GM18498 (cell line): ENCODE results near the gene ZFAND3.
"Not testable (repeated sequence)": the region's sequence is repeated elsewhere in the genome, so short reads cannot be mapped to it uniquely, and the experiment has no call there.

Experiments
- ATAC-seq: cut with Tn5 transposase; IDR thresholded peaks from one replicate; pipeline ENCODE4 v1.9.1; 2021; ENCODE audit warnings: mild to moderate bottlenecking, moderate library complexity; ENCODE audit not compliant: unreplicated experiment

ZFAND3 gene

DNA sequence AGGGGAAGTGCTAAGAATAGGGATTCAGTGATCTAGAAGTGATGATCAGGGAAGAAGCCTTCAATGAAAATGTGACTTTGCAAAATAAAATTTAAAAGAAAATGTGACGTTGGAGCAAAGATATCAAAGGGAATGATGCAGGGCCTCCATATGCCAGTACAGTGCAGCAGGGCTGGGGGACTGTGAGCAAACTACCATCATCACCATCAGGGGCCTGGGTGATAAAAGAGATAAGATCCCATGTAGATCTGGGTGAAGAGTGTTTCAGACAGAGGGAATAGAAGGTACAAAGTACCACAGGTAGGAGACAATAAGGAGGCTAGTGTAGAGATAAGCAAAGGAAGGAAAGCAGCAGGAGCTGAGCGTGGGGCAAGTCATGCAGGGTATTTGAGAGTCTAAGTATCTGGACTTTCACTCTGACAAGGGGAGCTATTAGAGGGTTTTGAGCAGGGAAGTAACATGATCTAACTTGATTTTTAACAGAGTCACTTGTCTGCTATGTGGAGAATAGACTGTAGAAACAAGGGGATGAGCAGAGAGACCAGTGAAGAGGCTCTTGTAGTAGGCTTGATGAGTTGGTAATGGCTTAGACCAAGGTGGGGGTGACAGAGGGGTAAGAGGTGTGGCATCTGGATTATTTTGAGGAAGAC lies 295.6 kb downstream of the ZFAND3 start:
- no peak for ATAC-seq

GRCh38 chr6:38115626-38116008 lies 296.1 kb downstream of the ZFAND3 start:
- ATAC-seq, result no peak

DNA sequence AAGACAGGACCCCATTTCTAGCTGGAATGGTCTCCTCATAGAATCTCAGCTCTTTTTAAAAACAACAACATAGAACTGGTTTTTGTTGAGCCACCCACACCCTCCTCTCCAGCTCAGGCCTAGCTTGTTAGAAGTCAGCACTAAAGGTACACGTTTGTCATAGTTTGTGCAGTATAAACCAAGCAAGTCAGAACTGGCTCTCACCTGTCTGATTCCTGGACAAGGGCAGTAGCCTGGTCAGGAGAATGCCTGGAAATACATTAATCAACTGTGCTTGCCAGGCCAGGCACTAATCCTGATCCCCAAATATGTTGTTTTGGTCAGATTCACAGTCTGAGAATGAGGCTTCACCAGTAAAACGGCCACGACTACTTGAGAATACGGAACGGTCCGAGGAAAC lies 296.7 kb downstream of the ZFAND3 start:
- no peak for ATAC-seq

DNA sequence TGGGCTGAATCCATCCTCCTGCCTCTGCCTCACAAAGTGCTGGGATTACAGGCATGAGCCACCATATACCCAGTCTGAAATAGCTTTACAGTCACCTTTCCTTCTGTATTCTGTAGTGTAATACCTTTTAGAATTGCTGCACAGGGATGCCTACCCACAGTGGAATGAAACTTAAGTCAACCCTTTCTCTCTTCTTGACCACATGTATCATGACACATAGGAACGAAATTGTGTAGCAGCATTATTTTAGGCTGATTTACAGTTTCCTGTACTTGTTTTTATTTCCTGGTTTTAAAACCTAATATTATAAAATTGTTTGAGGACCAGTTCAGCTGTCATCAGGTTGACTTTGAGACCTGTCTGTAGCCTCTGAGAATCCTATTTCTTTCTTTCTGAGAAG lies 297.8 kb downstream of the ZFAND3 start:
- ATAC-seq, result no peak

DNA sequence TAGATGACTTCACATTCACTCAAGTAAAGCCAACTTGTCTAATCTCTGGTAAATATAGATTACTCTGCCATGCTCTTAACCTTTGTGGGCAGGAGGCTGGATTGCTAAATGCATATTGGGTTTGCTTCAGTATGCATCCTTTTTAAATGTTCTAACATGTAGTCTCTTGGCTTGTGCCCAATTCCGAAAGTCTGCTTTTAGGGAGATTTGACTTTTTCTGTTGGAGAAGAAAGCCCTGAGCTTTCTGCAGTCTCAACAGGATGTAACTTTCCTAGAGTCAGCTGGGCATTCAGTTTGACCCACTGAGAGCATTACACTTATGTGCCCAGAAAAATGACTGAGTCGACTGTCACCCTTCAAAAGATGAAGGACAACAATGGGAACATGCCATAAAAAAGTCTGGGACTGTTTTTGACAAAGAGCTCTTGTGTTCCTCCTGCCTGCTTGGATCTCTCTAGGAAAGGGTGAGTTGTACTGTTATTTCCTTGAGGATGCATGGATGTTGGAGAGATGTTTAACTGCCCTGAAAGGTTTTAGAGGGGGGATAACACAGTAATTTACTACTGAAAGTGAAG lies 299.4 kb downstream of the ZFAND3 start:
- no peak for ATAC-seq

DNA sequence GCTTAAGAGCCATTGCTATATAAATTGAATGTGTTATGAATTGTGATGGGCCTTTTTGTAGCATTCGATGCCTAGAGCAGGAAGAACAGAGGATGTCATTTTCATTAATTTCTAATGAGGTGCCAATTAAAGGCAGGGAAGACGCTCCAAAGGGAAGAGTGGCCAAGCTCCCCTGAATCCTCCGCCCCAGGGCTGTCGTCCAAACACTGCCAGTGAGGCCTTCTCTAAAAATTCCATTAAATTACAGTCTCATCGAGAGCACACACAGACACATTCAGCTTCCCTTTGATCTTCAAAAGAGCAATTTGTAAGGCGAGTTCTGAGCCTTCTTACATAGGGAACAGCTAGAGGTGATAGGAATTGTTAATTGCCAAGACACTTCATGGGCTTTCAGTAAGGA lies 300.0 kb downstream of the ZFAND3 start:
- no peak for ATAC-seq

DNA sequence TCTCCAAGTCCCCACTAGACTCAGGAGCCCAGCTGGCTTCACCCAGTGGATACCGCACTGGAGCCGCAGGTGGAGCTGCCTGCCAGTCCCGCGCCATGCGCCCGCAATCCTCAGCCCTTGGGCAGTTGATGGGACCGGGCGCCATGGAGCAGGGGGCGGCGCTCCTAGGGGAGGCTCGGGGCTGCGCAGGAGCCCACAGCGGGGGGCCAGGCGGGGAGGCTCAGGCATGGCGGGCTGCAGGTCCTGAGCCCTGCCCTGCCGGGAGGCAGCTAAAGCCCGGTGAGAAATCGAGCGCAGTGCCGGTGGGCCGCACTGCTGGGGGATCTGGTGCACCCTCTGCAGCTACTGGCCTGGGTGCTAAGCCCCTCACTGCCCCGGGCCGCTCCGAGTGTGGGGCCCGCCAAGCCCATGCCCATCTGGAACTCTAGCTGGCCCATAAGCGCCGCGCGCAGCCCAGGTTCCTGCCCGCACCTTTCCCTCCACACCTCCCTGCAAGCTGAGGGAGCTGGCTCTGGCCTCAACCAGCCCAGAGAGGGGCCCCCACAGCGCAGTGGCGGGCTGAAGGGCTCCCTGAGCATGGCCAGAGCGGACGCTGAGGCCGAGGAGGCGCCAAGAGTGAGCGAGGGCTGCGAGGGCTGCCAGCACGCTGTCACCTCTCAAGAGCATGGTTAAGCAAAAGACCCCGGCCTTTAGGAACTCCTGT lies 304.8 kb downstream of the ZFAND3 start:
- ATAC-seq, result not testable (repeated sequence)

DNA sequence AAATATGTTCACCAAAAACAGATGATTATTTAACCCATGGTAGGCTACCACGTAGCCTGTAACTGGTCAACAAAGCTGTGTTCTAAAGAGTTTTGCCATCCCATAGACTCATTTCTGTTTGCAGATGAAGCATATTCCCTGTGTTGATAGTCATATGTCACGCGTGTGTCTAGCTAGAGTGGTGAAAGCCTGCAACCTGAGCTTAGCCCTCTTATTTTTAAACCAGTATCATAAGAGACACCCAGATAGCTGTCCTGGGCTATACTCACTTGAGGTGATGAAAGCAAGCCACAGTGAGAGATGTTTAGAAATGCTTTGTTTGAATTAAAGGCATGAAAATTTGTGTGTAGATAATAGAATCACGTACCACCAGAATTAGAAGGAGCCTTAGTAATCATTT lies 307.8 kb downstream of the ZFAND3 start:
- no peak for ATAC-seq

DNA sequence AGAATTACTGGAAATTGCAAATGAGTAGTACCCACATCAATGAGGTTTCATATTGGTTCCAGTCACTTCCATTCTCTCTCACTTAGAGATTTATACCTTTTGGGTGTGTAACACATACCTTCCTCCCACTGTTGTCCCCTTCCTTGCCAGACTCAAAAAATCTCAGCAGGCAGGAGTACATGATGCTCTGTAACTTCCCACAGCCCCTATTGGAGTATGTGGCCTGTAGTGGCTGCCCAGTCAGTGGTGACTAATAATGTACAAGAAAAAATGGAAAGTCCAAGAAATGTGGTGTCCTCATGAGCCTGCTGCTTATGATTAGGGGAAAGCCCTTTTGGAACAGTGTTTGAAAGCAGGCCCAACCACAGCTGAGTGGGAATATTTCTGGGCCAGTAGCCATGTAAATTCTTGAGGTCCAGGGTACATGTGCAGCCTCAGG lies 312.0 kb downstream of the ZFAND3 start:
- ATAC-seq, result no peak

DNA sequence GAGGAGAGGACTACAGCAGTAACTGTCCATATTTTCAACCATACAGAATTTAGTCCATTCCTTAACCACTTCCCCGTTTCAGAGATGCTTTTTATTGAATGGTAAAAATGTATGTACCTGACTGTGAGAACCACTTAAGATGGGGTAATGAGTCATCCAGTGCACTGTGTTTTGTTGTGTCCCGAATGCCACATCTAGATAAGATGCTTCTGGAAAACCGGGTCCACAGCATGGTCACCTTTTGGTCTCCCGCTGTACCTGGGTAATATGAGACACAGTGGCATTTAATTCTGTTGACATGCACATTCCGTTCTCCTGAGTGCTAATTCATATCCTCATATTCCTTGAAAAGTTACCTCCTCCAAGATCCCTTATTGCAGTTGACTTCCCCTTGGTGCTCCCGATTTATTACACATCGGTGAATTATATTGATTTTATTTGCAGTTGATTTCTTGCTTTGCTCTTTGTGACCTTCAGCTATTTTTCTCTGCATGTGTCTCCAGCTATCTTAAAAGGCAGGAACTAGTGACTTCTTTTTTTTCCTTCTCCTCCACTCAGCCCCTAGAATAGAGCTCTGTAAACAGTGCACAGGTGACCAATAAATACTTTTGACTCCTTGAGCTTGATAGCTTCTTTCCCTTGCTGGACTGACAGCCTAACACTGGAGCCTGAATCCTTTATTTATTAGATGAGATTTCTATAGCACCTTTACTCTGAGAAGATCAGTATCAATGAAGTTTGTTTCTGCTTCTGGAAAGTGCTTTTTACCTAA lies 314.6 kb downstream of the ZFAND3 start:
- no peak for ATAC-seq

DNA sequence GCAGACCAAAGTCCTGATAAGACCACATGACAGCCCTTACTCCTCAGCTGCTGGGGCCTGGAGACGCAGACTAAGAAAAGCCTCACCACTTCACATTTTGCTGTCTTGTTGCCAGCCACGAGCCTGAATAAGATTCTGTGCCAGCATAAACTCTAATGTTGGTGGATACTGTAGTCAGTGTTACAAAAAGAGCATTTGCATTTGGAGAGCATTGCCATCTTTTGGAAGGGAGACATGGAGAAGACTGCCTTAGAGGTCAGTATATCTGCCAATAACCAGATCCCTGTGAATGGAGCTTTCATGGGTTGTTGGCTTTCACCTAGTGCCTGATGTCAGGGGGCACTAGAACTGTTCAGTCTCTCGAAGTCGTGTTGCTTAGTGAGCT lies 315.2 kb downstream of the ZFAND3 start:
- ATAC-seq, result no peak

DNA sequence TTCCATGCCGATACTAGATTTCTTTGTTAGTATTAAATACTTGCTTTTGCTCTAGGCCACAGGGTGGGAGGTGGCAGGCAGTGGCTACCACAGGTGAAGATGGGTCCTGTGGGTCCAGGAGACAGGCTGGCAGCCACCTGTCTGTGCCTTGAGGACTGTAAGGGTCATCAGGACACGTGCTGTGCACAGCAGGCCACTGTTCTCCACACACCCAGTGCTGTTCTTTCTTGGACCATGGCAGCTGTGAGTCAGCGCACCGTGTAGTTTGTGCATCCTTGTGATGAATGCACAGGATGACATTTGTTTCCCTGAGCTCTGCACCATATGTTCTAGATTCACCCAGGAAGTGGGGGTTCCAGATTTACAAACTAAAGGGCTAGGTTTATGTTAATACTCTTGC lies 317.0 kb downstream of the ZFAND3 start:
- no peak for ATAC-seq

- no peak for ATAC-seq
Observed at GRCh38 chr6:38137608-38138265, 318.2 kb downstream of the ZFAND3 start.

- ATAC-seq, result no peak
Observed at GRCh38 chr6:38138374-38138773, 318.8 kb downstream of the ZFAND3 start.

GRCh38 chr6:38141085-38141484 lies 321.6 kb downstream of the ZFAND3 start:
- no peak for ATAC-seq

DNA sequence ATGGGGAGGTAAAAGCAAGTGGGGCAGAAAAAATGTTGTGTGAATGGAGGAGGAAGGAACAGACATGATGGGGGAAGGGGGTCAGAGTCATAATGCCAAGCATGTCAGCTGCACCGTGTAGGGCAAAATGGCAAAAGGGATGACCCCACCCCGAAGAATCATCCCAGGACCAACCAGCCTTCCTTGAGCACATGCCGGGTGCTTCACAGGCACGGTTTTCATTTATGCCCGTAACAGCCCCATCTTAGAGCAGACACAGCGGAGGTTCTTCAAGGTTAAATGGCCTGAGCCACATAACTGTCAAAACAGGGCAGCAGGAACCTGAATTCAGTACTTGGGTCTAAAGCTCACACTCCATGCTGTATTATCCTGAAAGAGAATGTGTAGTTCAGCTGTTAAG lies 322.2 kb downstream of the ZFAND3 start:
- ATAC-seq, result no peak

- no peak for ATAC-seq
Observed at GRCh38 chr6:38142178-38142902, 322.8 kb downstream of the ZFAND3 start.

DNA sequence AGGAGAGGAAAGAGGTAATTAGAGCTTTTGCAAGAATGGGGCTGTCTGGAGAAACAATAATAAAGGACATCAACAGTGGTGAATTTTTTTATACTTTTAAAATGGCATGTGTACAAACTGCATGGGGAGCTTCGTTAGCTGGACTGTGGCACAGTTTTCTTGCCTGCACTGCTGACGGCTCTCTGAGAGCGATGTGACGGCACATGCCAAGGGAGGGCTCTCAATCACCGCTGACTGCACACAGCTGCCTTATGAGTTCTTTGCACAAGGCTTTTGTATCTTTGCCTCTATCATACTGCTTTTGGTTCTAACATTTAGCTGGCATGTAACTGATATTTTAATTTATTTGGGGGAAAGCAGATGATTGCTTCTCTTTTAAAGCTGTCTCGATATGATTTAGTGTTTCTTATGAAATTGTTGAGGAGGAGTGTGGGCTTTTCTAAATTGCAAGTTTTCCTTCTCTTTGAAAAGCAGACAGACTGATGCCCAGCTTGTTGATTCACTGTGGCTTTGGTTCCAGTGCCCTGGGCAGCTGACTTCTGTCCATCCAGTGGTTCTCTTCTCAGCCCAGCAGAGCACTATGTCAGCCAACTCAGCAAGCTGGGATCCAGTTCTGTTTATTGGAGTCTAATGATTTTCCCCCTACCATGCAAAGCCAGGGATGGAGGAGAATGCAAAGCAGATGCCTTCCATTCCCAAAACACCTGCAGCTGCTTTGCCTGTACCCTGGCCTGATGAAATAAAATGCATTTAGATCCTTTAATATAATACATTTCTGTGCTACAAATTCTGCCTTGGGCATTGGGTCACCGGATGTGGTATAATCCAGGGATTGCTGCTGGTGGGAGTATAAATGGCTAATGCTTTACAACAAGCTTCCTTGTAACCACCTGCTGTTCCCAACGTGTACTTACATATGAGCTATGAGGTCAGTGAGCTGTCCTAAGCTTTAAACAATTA lies 323.9 kb downstream of the ZFAND3 start:
- no peak for ATAC-seq

DNA sequence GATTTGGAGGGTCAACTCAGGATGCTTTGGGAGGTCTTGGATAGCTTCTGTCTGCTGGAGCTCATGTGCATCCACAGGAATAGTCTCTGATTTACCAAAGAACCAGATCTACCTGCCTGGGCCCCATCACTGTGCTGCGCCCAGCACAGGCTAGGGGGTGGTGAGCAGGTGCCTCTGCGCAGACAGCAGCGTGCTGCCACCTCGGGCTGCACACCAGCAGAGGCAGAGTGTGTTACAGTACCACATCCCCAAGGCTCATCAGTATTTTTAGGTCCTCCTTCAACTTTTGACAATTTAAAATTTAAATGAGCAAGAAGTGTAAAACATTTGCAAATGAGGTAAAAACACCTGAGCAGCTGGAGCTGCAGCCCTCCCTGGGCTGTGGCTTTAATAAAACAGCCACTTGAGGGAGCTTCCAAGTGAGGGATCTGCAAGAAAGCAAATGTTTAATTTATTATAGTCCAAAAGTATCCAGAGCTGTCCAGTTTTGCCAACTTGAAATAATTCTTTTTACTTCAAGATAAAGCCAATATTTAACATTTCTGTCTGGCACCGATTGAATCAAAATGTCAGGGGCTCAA lies 324.9 kb downstream of the ZFAND3 start:
- no peak for ATAC-seq
